SK-N-DZ (cell line): Measurements from ENCODE around the gene BIK.
A peak's percentile ranks its signal among the peaks of the same experiment; 100 is the strongest.
"Not testable (repeated sequence)": the region's sequence is repeated elsewhere in the genome, so short reads cannot be mapped to it uniquely, and the experiment has no call there.

Experiments used
- DNase-seq: peaks from one replicate; pipeline ENCODE4 v3.0.0-alpha.2; 2015; ENCODE audit warnings: low spot score

BIK gene

DNA sequence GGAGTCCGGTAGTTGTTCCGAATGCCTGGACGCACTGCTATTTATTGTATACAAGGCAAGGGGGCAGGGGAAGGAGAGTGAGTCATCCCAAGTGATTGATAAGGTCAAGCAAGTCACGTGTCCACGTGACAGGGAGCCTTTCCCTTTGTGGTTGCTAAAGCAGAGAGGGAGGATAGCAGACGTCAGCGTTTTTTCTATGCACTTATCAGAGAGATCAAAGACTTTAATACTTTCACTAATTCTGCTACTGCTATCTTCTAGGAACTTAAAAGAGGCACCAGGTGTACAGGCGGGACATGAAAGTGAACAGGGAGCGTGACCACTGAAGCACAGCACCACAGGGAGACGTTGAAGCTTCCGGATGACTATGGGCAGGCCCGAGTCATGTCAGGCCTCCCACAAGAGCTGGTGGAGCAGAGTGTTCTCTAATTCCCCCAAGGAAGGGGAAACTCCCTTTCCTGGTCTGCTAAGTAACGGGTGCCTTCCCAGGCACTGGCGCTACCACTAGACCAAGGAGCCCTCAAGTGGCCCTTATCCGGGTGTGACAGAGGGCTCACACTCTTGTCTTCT, 6.4 kb upstream of the BIK start:
- DNase-seq, result peak; percentile 53

GRCh38 chr22:43104950-43105349, 5.6 kb upstream of the BIK start:
- DNase-seq, result not testable (repeated sequence)

GRCh38 chr22:43106302-43106701, 4.2 kb upstream of the BIK start:
- no peak for DNase-seq

DNA sequence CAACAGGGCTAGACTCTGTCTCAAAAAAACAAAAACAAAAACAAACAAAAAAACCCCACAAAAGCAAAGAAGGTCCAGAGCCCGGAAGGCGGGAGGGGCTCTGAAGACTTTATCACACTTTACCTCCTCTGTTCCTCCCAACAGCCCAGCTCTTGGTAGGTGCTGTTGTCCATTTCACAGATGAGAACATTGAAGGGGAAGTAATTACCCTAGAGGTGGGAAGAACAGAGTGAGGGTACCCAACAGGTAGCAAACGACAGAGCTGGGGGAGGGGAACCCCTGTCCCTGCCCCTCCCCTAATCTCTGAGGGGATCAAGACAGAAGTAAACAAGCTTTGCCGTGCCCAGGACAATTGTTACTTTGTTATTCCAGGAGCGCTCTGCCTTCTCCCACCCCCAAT, 1.0 kb upstream of the BIK start:
- DNase-seq, result no peak

- no peak for DNase-seq
Observed at GRCh38 chr22:43109921-43110443, 568 bp upstream of the BIK start.

- no peak for DNase-seq
Observed at GRCh38 chr22:43110927-43111623, 525 bp downstream of the BIK start.

- DNase-seq, result no peak
Observed at GRCh38 chr22:43113526-43114251, 3.1 kb downstream of the BIK start.

GRCh38 chr22:43114958-43115357, 4.4 kb downstream of the BIK start:
- DNase-seq, result no peak

DNA sequence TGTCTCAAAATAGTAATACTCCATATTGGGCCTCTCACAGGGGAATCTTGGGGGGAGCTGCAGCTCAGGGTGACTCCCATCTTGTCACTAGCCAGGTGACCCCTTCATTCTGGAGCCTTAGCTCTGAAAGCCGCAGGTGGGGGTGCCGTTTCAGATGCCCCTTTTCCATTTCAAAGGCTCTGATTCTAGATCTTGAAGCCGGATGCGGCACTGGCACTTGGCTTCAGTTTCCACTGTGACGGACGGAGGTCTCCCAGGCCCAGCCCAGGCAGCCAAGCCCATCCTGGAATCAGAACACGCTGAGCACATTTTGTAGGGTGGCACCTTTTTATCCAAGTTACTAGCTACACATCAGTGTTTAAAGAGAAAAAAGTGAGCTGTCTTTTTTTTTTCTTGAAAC, 6.4 kb downstream of the BIK start:
- DNase-seq, result no peak

DNA sequence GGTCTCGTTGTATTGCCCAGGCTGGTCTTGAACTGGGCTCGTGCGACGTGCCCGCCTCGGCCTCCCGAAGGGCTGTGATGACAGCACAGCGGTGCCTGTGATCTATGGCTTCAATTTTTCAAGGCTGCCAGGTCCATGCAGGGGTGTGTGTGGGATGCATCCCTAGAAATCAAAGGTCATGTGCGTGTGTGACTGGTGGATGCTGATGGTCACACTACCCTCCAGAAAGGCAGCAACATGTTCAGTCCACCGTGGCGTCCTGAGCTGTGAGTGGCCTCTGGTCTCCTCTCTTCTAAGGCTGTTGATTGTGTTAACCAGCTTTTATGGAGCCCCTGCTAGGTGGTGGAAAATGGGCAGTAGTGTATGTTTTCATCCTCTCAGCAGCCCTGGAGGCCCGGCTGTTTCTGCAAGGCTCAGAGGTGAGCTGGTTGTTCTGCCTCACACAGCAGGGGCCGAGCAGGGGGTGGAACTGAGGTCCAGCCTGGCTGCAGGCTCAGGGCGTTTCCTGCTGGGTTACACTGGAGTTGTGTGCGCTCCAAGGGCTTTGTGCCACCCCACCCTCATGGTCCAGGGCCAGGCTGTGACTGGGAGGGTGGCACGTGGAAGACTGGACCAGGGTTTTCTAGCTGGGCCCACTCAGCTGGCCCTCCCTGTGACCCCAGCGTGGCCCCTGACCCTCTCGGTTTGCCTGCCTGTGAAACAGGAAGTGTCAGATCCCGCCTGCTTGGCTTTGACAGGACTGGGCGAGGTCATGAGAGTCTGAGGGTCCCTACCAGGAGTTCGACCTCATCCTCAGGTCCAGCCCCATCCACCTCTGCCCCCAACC, 7.7 kb downstream of the BIK start:
- no peak for DNase-seq

- peak; percentile 70 for DNase-seq
Observed at GRCh38 chr22:43118953-43119458, 8.5 kb downstream of the BIK start.

- no peak for DNase-seq
Observed at GRCh38 chr22:43126501-43127165, 16.1 kb downstream of the BIK start.

- no peak for DNase-seq
Observed at GRCh38 chr22:43127166-43127908, 16.8 kb downstream of the BIK start.

DNA sequence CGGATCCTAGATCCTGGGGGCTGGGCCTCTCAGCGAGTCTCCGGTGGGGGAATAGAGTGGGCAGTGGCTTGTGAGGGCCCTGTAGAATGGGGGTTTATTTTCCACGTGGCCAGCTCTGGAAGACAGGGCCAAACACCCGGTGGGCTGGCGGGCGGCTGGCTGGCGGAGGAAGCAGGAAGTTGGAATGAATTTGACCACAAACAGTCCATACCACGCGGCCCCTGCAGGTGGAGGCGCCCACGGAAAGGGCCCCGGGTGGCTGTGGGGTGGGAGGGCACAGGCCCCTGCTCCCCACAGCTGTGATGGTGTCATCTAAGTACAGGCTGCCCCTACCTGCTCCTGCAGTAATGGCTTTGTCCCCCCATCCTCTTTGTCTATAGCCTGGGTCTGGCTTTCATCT, 17.6 kb downstream of the BIK start:
- DNase-seq, result no peak

GRCh38 chr22:43128928-43129424, 18.4 kb downstream of the BIK start:
- DNase-seq, result no peak

GRCh38 chr22:43129426-43130425, 19.2 kb downstream of the BIK start:
- no peak for DNase-seq

DNA sequence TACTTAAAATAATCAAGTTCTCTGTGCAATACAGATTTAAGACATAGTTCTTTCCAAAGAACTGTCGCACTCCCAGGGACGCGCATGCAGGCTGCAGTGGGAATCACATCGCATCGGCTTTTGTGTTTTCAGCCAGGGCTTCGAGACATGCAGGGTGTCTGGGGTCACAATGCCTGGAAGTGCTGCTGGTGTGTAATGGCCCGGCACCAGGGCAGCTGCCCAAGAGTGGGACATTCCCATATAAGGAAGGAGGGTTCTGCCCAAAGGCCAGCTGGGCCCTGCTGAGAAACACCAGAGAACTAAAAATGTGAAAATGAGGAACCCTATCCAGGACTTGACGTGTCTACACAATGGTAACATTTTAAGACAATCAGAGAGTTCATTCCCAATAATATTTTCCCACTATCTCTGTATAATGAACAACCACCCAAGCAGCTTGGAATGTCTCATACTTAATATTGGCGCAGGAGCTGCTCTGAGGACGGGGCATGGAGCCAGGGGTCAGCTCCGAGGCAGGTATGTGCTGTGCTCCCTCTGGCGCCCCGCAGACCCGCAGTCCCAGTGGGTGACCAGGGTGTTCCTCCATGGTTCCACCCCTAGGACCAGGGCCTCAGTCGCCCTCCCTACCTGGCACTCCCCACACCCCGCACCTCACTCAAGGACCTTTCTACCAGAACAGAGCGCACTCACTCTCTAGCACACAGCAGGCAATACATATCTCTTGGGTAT, 21.4 kb downstream of the BIK start:
- DNase-seq, result no peak

DNA sequence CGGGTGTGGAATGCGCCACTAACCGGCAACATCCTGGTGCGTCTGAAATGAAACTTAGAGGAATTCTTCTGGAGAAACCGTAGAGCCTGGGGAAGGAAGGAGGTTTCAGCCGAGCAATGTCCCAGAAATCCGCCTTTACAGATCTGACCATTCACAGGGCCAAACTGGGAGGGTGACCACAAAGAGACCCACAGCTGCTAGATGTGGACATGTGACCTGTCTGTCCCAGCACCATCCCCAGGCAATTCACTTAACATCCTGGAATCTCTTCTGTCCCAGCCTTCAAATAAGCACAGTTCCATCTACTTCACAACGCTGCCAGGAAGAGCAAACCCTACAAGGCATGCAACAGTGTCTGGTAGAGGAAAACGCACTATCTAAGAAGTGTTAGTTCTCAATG, 22.9 kb downstream of the BIK start:
- DNase-seq, result no peak
